Left forelimb (tissue), 1 donor: ENCODE results near the gene KCNK10.

Experiments
- DNase-seq: peaks from one replicate; pipeline ENCODE4 v3.0.0-alpha.2; 2018; ENCODE audit warnings: low spot score

The KCNK10 gene, protein sequence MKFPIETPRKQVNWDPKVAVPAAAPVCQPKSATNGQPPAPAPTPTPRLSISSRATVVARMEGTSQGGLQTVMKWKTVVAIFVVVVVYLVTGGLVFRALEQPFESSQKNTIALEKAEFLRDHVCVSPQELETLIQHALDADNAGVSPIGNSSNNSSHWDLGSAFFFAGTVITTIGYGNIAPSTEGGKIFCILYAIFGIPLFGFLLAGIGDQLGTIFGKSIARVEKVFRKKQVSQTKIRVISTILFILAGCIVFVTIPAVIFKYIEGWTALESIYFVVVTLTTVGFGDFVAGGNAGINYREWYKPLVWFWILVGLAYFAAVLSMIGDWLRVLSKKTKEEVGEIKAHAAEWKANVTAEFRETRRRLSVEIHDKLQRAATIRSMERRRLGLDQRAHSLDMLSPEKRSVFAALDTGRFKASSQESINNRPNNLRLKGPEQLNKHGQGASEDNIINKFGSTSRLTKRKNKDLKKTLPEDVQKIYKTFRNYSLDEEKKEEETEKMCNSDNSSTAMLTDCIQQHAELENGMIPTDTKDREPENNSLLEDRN

DNA sequence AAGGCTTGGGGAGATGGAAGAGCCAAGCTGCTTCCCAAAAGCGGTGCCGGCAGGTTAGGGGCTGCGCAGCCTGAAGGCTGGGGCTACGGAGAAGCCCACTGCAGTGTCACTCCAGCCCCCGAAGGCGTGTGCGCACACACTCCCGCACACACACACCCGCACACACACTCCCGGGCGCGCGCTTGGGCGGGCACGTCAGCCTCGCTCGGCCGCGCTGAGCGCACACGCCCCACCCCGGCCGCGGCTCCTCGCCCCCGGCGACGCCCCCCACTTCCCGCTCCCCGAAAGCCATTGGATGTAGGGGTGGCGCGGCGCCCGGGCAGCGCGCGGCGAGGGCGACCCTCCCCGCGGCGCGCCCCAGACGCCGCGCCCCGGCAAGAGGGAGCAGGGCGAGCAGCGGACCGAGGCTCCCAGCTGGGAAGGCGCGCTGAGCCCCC is at the start of gene KCNK10:
Gene KCNK10, minus strand, starts transcription at position 184 of the 437 bp plus-strand sequence. CDS start 471 bp downstream, outside the sequence.
- DNase-seq = no peak

DNA sequence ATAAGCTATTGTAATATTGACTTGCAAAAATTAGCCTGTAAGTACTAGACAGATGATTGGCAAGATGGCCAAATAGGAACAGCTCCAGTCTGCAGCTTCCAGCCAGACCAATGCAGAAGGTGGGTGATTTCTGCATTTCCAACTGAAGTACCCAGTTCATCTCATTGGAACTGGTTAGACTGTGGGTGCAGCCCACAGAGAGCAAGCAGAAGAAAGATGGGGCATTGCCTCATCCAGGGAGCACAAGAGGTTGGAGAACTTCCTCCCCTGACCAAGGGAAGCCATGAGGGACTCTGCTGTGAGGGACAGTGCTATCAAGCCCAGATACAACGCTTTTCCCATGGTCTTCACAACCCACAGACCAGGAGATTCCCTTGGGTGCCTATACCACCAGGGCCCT is 46.4 kb upstream of the KCNK10 start:
- no peak for DNase-seq

DNA sequence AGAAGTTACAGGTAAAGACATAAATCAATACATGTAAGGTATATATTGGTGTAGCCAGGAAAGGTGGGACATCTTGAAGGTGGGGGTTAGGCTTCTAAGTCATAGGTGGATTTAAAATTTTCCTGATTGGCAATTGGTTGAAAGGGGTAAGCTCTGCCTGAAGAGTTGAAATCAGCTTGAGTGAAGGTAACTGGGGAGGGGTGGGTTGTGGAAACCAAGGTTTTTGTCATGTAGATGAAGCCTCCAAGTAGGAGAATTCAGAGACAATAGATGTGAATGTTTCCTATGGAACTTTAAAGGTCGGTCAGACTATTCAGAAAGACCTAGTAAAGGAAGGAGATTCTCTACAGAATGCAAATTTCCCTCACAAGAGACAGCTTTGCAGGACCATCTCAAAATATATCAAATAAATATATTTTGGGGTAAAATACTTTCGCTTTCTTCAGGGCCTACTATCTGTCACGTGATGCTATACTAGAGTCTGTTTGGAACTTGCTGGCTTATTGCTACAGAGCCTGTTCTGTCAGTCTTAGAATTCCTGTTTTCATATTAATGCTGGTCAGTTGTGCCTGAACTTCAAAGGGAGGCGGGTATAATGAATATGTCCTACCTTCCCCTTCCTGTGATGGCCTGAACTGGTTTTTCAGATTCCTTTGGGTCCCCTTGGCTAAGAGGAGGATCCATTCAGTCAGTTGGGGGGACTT is 41.8 kb upstream of the KCNK10 start:
- DNase-seq = no peak

DNA sequence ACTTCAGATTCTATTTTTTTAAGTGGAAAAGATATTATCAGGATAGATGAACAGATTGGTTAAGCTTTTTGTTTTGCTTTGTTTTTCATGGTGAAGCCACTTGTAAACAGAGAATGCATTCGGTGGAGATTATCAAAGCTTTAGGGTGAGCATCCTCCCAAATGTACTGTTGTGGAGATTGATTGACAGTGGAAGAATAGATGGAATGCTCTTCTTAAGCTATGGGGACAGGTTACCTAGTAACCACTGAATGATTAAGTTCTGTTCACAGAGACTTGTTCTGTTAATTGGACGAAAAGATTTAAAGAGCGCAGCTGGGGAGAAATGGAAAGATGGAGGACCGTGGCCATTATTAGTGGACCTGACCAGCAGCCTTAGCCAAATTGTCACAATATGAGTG is 40.6 kb upstream of the KCNK10 start:
- DNase-seq = no peak

DNA sequence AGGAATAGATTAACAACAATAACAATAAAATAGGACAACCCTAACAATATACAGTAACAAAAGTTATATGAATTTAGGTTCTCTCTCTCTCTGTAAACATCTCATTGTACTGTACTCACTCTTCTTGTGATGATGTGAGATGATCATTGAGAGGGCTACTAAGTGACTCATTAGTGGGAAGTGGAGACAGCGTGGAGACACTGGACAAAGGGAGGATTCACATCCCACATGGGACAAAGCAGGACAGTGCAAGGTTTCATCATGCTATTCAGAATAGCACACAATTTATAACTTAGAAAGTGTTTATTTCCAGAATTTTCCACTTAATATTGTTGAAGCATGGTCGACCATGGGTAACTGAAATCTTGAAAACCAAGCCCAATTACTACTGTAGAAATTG is 36.4 kb upstream of the KCNK10 start:
- no peak for DNase-seq

DNA sequence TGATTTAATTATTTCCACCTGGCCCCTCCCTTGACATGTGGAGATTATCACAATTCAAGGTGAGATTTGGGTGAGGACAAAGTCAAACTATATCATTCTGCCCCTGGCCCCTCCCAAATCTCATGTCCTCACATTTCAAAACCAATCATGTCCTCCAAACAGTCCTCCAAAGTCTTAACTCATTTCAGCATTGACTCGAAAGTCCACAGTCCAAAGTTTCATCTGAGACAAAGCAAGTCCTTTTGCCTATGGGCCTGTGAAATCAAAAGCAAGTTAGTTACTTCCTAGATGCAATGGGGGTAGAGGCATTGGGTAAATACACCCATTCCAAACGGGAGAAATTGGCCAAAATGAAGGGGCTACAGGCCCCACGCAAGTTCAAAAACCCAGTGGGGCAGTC is 31.3 kb upstream of the KCNK10 start:
- DNase-seq = no peak

DNA sequence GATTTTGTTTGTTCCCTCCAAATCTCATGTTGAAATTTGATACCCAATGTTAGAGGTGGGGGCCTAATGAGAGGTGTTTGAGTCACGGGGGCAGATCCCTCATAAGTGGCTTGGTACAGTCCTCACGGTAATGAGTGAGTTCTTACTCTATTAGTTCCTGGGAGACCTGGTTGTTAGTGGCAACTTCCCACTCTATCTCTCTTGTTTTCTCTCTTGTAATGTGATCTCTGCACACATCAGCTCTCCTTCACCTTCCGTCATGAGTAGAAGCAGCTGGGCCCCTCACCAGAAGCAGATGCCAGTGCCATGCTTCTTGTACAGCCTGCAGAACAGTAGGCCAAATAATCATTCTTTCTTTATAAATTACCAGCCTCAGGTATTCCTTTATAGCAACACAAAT is 29.6 kb upstream of the KCNK10 start:
- no peak for DNase-seq

DNA sequence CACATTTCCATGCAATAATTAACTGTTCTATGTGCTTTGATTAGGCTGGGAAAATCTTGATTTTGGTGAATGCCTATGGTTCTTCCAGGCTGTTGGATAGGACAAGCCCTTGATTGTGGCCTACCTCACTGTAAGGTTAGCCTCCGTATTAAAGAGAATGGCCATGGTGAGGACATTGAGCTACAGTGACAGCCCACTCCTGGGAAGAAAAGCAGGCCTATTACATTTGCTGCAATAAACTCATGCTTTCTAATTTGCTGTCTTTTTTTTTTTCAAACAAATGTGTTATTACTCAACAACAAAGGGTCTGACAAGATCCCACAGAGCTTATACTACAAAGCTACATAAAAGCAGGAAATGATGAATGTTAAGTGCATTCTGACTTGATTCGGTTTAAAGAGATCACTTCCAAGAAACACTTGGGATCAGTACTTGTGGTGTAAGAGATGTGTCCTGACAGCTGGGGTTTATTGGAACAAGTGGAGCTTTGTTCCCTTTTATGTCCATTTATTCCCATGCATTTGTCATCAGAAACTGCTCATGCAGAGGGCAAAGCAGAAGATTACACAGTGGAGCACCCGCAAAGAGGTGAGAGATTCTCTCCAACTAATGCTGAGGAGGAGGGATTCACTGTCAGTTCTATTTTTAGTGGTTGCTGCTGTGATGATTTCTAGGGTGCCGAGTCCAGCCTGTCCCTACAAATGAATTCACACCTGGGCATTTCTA is 29.1 kb upstream of the KCNK10 start:
- DNase-seq = no peak

DNA sequence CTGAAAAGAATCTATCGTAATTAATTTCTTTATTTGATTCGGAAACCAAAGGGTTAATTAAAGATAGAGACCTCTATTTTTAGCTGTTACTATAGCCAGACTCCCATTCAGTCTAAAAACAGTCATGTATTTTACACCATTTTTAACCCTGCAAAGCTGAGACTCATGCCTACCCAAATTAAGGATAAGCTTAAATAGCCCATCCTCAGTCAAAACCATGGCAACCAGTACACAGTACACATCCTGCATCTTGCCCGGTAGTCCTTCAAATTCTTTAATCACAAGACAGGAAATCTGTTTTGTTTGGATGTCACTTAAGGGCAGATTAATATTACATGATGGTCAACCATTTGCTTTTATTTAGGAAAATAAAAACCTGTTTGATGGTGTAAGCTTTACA is 25.5 kb upstream of the KCNK10 start:
- no peak for DNase-seq

DNA sequence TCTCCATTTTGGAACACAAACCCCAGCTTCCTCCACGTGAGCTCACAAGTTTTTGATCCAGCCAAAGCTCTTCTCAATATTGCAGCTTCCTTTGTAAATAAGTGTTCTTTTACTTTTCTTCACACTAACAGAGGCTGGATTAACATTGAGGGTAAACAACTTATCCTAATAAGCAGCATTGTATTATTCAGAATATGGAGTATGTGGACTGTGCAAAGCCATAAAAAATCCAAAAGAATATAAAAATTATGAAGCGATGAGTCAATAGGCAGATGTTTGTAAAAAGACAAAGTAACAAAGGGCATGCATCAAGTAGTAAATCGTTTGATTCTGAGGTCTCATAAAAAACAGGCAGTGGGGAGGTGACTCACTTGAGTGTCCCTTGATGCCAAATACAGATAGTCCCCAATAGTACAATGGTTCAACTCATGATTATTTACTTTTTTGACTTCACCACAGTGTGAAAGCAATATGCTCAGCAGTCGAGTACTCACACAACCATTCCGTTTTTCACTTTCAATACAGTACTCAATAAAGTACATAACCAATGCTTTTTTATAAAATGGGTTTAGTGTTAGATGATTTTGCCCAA is 23.1 kb upstream of the KCNK10 start:
- DNase-seq = no peak

DNA sequence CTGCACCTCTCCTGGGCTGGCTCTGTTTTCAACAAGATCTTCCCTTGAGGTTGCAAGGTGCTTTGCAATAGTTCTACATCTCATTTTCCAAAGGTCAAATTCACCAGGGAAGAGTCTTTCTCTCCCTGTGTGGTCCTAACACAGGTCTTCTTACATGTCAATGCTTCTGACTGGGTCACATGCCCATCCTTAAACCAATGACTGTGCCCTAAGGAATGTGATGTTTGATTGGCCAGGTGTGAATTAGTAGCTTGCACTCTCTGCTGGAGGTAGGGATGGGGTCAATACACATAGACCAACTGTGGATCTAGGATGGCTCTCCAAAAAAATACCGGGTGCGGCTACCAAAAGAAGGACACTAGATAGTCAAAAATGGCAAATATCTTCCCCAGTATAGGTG is 19.9 kb upstream of the KCNK10 start:
- DNase-seq = no peak

DNA sequence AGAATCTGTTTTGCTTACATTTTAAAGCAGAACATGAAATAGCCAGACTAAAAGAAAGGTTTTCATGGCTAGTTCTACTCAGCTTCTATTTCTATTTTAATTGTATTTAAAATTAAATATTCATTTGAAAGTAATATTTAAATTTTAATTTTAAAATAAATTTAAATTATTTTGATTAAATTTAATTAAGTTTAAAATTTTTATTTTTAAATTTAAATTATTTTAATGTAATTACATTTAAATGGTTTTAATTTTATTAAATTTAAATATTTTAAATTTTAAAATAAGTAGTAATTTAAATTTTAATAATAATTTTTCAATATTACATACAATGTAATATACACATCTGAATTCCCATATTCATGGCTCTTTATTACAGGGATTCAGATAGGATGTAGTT is 17.3 kb upstream of the KCNK10 start:
- DNase-seq = no peak

DNA sequence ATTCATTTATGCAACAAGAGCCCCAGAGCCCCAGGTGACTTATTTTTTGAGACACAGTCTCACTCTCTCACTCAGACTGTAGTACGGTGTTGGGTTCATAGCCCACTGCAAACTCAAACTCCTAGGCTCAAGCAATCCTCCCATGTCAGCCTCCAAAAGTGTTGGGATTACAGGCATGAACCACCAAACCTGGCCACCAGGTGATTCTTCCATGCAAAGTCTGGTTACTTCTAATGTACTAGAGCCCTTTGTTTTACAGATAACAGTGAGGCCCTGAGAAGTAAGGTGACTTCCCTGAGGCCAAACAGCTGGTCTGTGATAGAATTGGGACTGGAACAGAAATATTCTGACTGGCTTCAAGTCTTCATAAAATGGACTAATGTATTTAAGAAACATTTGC is 10.0 kb upstream of the KCNK10 start:
- DNase-seq = no peak

DNA sequence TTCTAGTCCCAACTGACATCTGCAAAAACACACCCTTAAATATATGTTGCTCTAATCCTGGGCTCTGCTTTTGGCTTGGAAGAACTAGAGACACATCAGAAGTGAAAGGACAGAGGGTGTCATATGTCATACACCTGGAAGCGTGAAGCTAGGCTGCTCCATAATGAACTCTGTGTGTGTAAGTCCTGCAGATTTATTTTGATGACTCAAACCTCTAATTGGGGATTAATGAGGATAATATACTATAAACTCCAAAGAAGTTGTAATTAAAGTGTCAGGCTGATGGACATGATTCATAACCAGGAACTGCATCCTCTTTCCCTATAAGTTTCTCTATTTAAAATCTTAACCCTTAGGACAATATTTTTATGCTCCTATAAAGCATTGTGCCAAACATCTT is 4.4 kb upstream of the KCNK10 start:
- DNase-seq = no peak

DNA sequence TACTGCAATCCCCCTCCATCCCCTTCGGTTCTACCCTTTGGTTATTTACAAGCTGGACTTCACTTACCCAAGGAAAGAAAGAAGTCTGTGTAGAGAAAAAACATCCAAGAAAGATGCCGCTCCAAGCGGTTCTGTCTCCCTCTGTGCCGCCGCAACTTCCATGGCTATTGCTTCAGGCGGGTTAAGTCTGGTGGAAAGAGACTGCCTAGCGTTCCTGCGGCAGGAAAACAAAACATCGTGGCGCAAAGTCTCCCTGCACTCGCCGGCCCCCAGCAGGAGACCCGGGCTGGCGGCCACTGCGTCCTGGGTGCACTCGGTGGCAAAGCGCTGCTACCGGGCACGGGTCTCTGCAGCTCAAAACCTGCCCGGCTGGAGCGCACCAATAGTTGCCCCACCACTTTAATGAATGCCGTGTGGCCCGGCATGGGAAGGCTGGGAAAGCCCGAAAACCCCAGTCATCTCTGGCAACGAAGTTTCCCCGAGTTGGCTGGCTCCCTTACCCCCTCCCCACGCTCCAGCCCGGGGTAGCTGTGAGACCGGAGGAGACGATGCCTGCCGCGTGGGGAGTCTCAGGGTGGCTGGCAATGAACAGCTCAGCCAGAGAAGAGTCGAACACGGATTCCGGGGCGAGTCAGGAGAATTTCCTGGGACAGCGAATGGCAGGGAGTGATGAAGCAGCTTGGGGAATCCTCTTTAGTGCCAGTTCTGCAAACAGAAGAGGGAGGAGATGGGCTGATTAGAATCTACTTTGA is 3.5 kb upstream of the KCNK10 start:
- DNase-seq = no peak

DNA sequence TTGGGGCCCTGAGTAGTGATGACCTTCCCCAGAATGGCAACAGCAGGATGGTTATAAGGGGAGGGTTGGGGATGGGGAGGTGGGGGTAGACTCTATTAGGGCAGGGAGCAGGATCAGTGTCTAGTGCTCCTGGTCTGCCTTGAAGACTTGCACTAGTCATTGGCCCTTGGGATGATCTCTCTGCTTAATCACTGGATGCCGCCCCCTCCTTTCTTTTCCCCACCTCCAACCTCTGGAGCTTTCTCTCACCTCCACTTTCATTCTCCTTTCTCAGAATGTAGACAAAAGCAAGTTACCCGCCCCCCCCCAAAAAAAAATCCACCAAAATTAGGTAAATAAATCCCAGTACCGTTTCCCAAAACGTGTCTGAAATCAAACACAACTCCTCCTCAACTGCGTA is 2.8 kb upstream of the KCNK10 start:
- DNase-seq = no peak

DNA sequence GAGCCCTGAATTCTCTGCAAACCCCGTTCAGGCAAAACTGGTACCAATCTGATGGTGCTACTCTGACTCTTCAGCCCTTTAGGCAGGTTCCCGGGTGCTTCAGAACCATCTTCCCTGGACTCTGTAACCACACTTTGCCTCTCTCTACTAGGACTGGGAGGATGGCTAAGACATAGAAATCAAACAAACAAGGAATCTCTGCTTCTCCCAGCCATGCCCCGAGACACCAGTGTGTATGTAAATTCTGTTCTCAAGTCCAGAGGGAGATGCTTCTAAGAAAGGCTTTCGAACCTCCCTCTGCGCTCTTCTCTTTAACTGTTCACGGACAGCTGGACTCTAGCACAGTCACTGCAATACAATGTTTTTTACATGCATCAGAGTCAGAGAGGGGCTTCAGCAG is 1.9 kb upstream of the KCNK10 start:
- DNase-seq = no peak

DNA sequence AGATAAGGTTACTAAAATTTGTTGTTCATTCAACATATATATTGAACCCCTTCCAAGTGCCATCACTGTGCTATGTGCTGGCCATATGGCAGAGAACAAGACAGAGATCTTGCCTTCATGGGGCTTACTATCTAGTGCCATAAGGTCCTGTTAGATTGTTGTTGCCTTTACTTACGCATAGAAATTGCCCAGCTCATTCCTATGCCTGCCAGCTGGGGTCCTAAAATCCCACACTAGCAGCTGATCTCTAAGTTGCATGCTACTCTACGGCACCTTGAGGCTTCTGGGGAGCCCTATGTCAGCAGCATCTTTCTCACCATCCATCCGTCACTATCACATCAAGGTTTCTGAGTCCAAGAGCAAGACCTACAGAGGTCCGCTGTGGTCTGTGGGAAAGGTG is 1.4 kb upstream of the KCNK10 start:
- DNase-seq = no peak

DNA sequence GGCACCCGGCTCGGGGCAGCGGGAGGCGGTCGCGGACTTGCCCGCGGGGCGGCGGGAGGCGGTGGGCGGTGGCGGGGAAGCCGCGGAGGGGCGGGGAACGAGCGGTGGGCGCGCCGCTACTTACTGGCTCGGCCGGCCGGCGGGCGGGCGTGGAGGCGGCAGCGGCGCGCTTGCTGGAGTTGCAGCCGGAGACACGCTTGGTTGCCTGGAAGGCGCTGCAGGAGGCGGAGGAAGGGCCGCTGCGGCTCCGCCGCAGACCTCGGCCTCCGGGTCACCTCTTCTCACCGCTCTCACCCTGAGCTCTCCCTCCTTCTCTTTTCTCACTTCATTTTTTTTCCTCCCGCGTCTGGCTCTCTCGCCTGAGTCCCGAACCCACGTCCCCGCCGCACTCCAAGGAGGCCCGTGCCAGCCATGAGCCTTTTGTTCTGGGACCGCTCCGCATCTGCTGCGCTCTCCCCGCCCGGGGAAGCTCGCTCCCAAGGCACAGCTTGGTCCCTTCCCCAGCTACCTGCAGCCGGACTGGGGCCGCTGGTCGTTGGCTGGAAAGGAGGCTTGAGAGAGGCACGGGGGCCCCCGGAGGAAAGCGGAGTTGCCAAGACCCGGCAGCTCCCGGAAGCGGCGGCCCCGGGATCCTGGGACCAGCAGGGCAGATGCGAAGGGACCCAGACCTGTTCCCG is 592 bp upstream of the KCNK10 start:
- DNase-seq = peak; percentile 70

DNA sequence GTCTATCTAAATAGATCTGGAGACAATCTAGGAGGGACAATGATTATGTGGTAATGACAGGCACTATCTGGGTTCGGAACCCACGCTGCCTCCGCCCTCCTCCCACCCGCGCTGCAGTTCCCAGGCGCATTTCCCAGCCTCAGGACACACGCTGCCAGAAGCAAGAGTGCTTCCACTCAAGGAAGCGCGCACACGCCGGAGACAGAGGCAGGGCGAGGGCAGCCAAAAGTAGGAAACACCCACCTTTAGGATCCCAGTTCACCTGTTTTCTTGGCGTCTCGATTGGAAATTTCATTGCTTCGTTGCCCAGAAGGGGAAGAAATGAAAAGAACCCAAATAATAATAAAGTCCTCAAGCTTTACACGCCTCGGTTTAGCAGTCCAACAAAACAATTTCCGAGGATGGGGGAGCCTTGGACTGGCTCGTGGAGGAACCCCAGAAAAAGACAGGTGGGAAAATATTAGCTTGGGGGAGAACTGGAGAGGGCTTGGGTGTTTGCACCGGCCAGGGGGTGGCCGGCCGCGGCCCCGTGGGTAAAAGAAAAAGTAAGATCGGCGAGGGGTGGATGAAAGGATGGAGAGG is 474 bp downstream of the KCNK10 start:
- DNase-seq = no peak
